Right atrium auricular region (tissue), 2 donors: Measurements from ENCODE around the gene CAB39. TPM values are rescaled to one million over a fixed set of nuclear protein-coding genes. Genes with fewer than 3 reads are reported as not detected.

Source experiments
- DNase-seq: peaks from one replicate; pipeline ENCODE4 v3.0.0-alpha.2; 2019; ENCODE audit warnings: low spot score
- H3K27ac ChIP-seq, 2 donors: fragments of 200-600 bp; sonication (generic); 1 replicate in 1 of 2; 2 replicates in 1 of 2; pipeline ENCODE4 v1.5.1; 2016 to 2019
- H3K27me3 ChIP-seq, 2 donors: fragments of 200-600 bp; sonication (generic); one replicate each; pipeline versions ENCODE4 v1.5.1 to v1.6.0; 2017 to 2019
- H3K36me3 ChIP-seq: fragments of 200-600 bp; sonication (generic); one replicate; pipeline ENCODE4 v1.5.1; 2016
- H3K4me1 ChIP-seq, 2 donors: fragments of 200-600 bp; sonication (generic); one replicate each; pipeline versions ENCODE4 v1.5.1 to v1.6.0; 2017 to 2019
- H3K4me3 ChIP-seq, 2 donors: fragments of 200-600 bp; sonication (generic); 1 replicate in 1 of 2; 2 replicates in 1 of 2; pipeline ENCODE4 v1.5.1; 2017 to 2019; ENCODE audit warnings: mild to moderate bottlenecking in 1 of 2, moderate library complexity in 1 of 2
- H3K9me3 ChIP-seq, 2 donors: fragments of 200-600 bp; sonication (generic); one replicate each; pipeline ENCODE4 v1.5.1; 2019
- CTCF ChIP-seq, 2 donors: fragments of 200-600 bp; sonication (generic); IDR thresholded peaks; one replicate each; pipeline ENCODE4 v1.5.1; 2019; ENCODE audit warnings: antibody characterized with exemption in 2 of 2
- total RNA-seq, 2 donors: library from RNA; depleted of rRNA; stranded (reverse); fragments of >200 nt; gene quantifications; one replicate each; pipeline ENCODE4 v1.1.0, GENCODE V29; 2016

Gene CAB39
- total RNA-seq, 2 donors from 2014 or later = 66.1 to 81.5 TPM

GRCh38 chr2:230757476-230757875, 44.8 kb downstream of the CAB39 start:
- DNase-seq = no peak
- H3K4me1 ChIP-seq = peaks cover 0 to 46% of the 10 kb centered on the region in 2 donors
- H3K4me3 ChIP-seq = no peak overlapping the region
- peak overlapping the region; percentile 52 to 88 for H3K27ac ChIP-seq
- H3K36me3 ChIP-seq = peaks cover 15% of the 10 kb centered on the region
- TF ChIP-seq CTCF (IDR thresholded peaks at IDR 0.05) = no peak
- H3K27me3 ChIP-seq = no peaks in the 10 kb centered on the region
- no peaks in the 10 kb centered on the region for H3K9me3 ChIP-seq

GRCh38 chr2:230758566-230759480, 46.2 kb downstream of the CAB39 start:
- Histone ChIP-seq H3K4me1 (peaks cover 0 to 46% of the 10 kb centered on the region in 2 donors), H3K36me3 (peaks cover 26% of the 10 kb centered on the region), H3K4me3 (no peak overlapping the region), H3K27ac (peak overlapping the region; percentile 47 to 88), H3K27me3 (no peaks in the 10 kb centered on the region), H3K9me3 (no peaks in the 10 kb centered on the region)
- TF ChIP-seq CTCF (IDR thresholded peaks at IDR 0.05) = no peak
- no peak for DNase-seq

- peak overlapping the region in 1 of 2 donors; percentile 88 for H3K27ac ChIP-seq
- H3K27me3 ChIP-seq = no peaks in the 10 kb centered on the region
- no peaks in the 10 kb centered on the region for H3K9me3 ChIP-seq
- no peak for DNase-seq
- H3K36me3 ChIP-seq = peaks cover 32% of the 10 kb centered on the region
- peaks cover 0 to 46% of the 10 kb centered on the region in 2 donors for H3K4me1 ChIP-seq
- TF ChIP-seq CTCF (IDR thresholded peaks at IDR 0.05) = no peak
- no peak overlapping the region for H3K4me3 ChIP-seq
These were observed 47.0 kb downstream of the CAB39 start for GRCh38 chr2:230759481-230760167.

- Histone ChIP-seq H3K9me3 (no peaks in the 10 kb centered on the region), H3K27me3 (no peaks in the 10 kb centered on the region), H3K4me3 (no peak overlapping the region), H3K4me1 (peaks cover 0 to 39% of the 10 kb centered on the region in 2 donors), H3K36me3 (peaks cover 38% of the 10 kb centered on the region), H3K27ac (no peak overlapping the region)
- DNase-seq = no peak
- TF ChIP-seq CTCF (IDR thresholded peaks at IDR 0.05) = no peak
These were observed 49.1 kb downstream of the CAB39 start for GRCh38 chr2:230761704-230762103.

- no peak overlapping the region for H3K27ac ChIP-seq
- peaks cover 0 to 32% of the 10 kb centered on the region in 2 donors for H3K4me1 ChIP-seq
- H3K4me3 ChIP-seq = no peak overlapping the region
- peak in 1 of 2 donors; percentile 37 for TF ChIP-seq CTCF (IDR thresholded peaks at IDR 0.05)
- no peaks in the 10 kb centered on the region for H3K9me3 ChIP-seq
- H3K27me3 ChIP-seq = no peaks in the 10 kb centered on the region
- H3K36me3 ChIP-seq = peaks cover 38% of the 10 kb centered on the region
- no peak for DNase-seq
These were observed 49.8 kb downstream of the CAB39 start for GRCh38 chr2:230762317-230762896.
